ENCODE data around the gene RPS14. TPM values are rescaled to one million over a fixed set of nuclear protein-coding genes. Genes with fewer than 3 reads are reported as not detected.
A peak's percentile ranks its signal among the peaks of the same experiment; 100 is the strongest.

RPS14 gene
- total and polyA plus RNA-seq, 10 of the 15 experiments (the other 5 are each of a cell fraction or from before 2014, with no cell fraction given), result 2,295 to 4,047 (median 2,787) TPM

DNA sequence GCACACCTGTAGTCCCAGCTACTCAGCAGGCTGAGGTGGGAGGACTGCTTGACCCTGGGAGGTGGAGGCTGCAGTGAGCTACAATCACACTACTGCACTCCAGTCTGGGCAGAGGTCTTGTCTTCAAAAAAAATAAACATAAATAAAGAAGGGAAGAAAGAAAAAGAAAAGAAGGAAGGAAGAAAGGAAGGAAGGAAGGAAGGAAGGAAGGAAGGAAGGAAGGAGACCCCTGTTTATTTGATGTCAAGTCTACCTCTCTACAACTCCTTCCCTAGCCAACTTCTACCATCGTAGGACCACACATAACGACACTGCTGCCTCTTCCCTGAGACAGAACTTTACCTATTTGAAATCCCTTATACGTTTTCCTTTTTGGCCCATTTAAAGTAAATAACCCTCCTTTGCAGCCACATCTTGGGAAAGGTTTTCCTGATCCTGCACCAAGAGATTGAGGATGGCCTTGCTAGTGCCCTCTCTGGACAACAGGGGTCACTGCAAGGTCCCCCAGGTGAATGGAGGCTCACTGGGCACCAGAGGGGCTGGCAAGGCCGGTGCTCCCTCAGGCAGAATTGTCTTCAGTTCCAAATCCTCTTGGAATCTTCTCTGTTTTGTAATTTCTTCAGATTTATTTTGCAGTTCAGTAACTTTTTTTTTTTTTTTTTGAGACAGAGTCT is 10.5 kb downstream of the RPS14 start:
- ATAC-seq (peak; percentile 35; the same call in 2 of the 3 replicates), FAIRE-seq (no peak), DNase-seq (ENCODE audit: low read depth, low spot score) (no peak)
- H2AFZ ChIP-seq (ENCODE audit: control insufficient read depth, low read depth, low read length), result no peak overlapping the region
- CTCF ChIA-PET, result interaction anchor here (0.7 to 10.6 kb wide), 4 partner anchors 38 to 316 kb away, joined by 3 to 274 read pairs (median 4); no protein-coding TSS in a partner anchor
- H3K9me3 ChIP-seq (replicated peaks; ENCODE audit: control insufficient read depth, insufficient read depth, low read length), result no peaks in the 10 kb centered on the region
- no peak overlapping the region for H3K4me3 ChIP-seq
- no peaks in the 10 kb centered on the region for H4K20me1 ChIP-seq (ENCODE audit: control insufficient read depth, insufficient read depth)
- peaks cover 5% of the 10 kb centered on the region for H3K4me1 ChIP-seq (ENCODE audit: control insufficient read depth, insufficient read depth, low read length)
- SMC1A ChIA-PET (ENCODE audit: uncharacterized antibody, unreplicated experiment), result interaction anchor here (0.9 to 2.1 kb wide), 3 partner anchors 40 to 308 kb away, joined by 3 to 13 read pairs (median 3); no protein-coding TSS in a partner anchor
- H3K27ac ChIP-seq (ENCODE audit: control insufficient read depth, insufficient read depth), result no peak overlapping the region
- RAD21 ChIA-PET (ENCODE audit: unreplicated experiment), result interaction anchor here (0.6 kb wide), 1 partner anchor 98 kb away, joined by 3 read pairs; no protein-coding TSS in a partner anchor
- POLR2A ChIA-PET, result interaction anchor here (0.7 to 1.1 kb wide), 2 partner anchors 22 to 220 kb away, joined by 3 to 6 read pairs; no protein-coding TSS in a partner anchor
- no peak overlapping the region for H3K4me2 ChIP-seq (ENCODE audit: control insufficient read depth, insufficient read depth)
- intact Hi-C loops (cut with micrococcal nuclease; ENCODE audit: unreplicated experiment), result loop anchor here (10.0 kb wide), 1 partner anchor 84 kb away; the partner anchor contains the start of gene TCOF1
- no peaks in the 10 kb centered on the region for H3K27me3 ChIP-seq (replicated peaks in 1 of 2; ENCODE audit: control insufficient read depth in 2 of 2, insufficient read depth in 2 of 2, low read length in 1 of 2)
- peaks cover 8 to 9% of the 10 kb centered on the region in 2 experiments; a peak in 3 of 4 replicates for H3K36me3 ChIP-seq (ENCODE audit: control insufficient read depth in 2 of 2, insufficient read depth in 2 of 2, low read length in 1 of 2)
- TF ChIP-seq RAD21 (IDR thresholded peaks at IDR 0.05; ENCODE audit: insufficient read depth, low read depth, low read length), result 0 out of 2 replicates have a peak, but pooled peaks have one; percentile 6
- no peak for TF ChIP-seq MYC (IDR thresholded peaks at IDR 0.05; ENCODE audit: insufficient read depth, insufficient read length, insufficient replicate concordance, low read length, severe bottlenecking)
- TF ChIP-seq, protein P1, sequence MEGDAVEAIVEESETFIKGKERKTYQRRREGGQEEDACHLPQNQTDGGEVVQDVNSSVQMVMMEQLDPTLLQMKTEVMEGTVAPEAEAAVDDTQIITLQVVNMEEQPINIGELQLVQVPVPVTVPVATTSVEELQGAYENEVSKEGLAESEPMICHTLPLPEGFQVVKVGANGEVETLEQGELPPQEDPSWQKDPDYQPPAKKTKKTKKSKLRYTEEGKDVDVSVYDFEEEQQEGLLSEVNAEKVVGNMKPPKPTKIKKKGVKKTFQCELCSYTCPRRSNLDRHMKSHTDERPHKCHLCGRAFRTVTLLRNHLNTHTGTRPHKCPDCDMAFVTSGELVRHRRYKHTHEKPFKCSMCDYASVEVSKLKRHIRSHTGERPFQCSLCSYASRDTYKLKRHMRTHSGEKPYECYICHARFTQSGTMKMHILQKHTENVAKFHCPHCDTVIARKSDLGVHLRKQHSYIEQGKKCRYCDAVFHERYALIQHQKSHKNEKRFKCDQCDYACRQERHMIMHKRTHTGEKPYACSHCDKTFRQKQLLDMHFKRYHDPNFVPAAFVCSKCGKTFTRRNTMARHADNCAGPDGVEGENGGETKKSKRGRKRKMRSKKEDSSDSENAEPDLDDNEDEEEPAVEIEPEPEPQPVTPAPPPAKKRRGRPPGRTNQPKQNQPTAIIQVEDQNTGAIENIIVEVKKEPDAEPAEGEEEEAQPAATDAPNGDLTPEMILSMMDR (IDR thresholded peaks at IDR 0.05 in 2 of 3, conservative IDR thresholded peaks at IDR 0.05 in 1 of 3; ENCODE audit: control insufficient read depth in 2 of 3, extremely low read depth in 1 of 3, insufficient read depth in 1 of 3, low read depth in 3 of 3, low read length in 3 of 3), result peak; percentile 38 to 71 (median 62)
- H3K79me2 ChIP-seq (ENCODE audit: control insufficient read depth, insufficient read depth, low read length), result no peaks in the 10 kb centered on the region; the same call in 1 of the 2 replicates
- no TSS peak for BruUV-seq (replicated peaks)
- no peak overlapping the region for H3K9ac ChIP-seq (ENCODE audit: control insufficient read depth, insufficient read depth, low read length)
- in situ Hi-C loops (cut with MboI), result no loop called here
- WGBS (ENCODE audit: insufficient coverage, insufficient replicate concordance, low lambda C conversion rate, missing lambda C conversion rate), result 77% methylated on average over 4 of the region's 4 CpGs

Data from GM12878 (cell line).